Testis (tissue), 3 donors: ENCODE data around the gene C5orf15. TPM values are rescaled to one million over a fixed set of nuclear protein-coding genes. Genes with fewer than 3 reads are reported as not detected.
"Not testable (repeated sequence)": the region's sequence is repeated elsewhere in the genome, so short reads cannot be mapped to it uniquely, and the experiment has no call there.

Experiments used
- DNase-seq: peaks from one replicate; pipeline ENCODE4 v3.0.0-alpha.2; 2019
- H3K27ac ChIP-seq, 2 donors: fragments of 200-600 bp; sonication (generic); one replicate each; pipeline ENCODE4 v1.5.1; 2019
- H3K27me3 ChIP-seq: fragments of 200-600 bp; sonication (generic); one replicate; pipeline ENCODE4 v1.5.1; 2019
- H3K36me3 ChIP-seq: fragments of 200-600 bp; sonication (generic); one replicate; pipeline ENCODE4 v1.5.1; 2017; ENCODE audit warnings: low read depth; ENCODE audit errors: missing control alignments
- H3K4me1 ChIP-seq: fragments of 200-600 bp; sonication (generic); one replicate; pipeline ENCODE4 v1.5.1; 2019
- H3K4me3 ChIP-seq, 2 donors: fragments of 200-600 bp; sonication (generic); one replicate each; pipeline ENCODE4 v1.5.1; 2017 to 2019
- H3K9me3 ChIP-seq: fragments of 200-600 bp; sonication (generic); one replicate; pipeline ENCODE4 v1.5.1; 2017
- POLR2A ChIP-seq: fragments of 450-650 bp; IDR thresholded peaks from one replicate; pipeline ENCODE4 v1.6.1; 2017; ENCODE audit warnings: antibody characterized with exemption, mild to moderate bottlenecking, moderate library complexity
- WGBS, 2 donors: methylation state at CpG; one replicate each; pipeline ENCODE4 v1.1.5; 2018; 5-methylcytosine and 5-hydroxymethylcytosine counted together
- intact Hi-C: fragments of 100-400 bp; cut with DNase I; formaldehyde crosslinking; loops from one replicate; pipeline ENCODE4 v1.15.1; 2023; ENCODE audit warnings: low total_unique reads
- polyA plus RNA-seq: library from polyadenylated mRNA; stranded (reverse); fragments of 350-450 nt; fragmentation: Illumina TruSeq; extraction: RNeasy Lipid Tissue Mini Kit (QIAGEN cat#74804); gene quantifications from one replicate; pipeline ENCODE4 v1.2.3, GENCODE V29; 2014; ENCODE audit warnings: low read depth, low replicate concordance; ENCODE audit not compliant: insufficient read depth
- total RNA-seq, 2 donors: library from RNA; depleted of rRNA; stranded (reverse); fragments of >200 nt; gene quantifications; one replicate each; pipeline ENCODE4 v1.2.3, GENCODE V29; 2016
- TF ChIP-seq, protein P1 (sequence below), 3 experiments: fragments of 450-650 bp in 2 of 3; fragments of 200-600 bp in 1 of 3; sonication (generic) in 1 of 3; IDR thresholded peaks; one replicate each; pipeline ENCODE4 v1.5.1; 2016 to 2019; ENCODE audit warnings: antibody characterized with exemption in 3 of 3, mild to moderate bottlenecking in 2 of 3, moderate library complexity in 1 of 3

The C5orf15 gene
- total and polyA plus RNA-seq, 3 donors from 2014 or later = 44.8 to 65.1 (median 62.9) TPM

- H3K27ac ChIP-seq = no peak overlapping the region
- H3K9me3 ChIP-seq = no peaks in the 10 kb centered on the region
- no peak for DNase-seq
- no peaks in the 10 kb centered on the region for H3K27me3 ChIP-seq
- no peak overlapping the region for H3K4me3 ChIP-seq
- TF ChIP-seq, protein P1, sequence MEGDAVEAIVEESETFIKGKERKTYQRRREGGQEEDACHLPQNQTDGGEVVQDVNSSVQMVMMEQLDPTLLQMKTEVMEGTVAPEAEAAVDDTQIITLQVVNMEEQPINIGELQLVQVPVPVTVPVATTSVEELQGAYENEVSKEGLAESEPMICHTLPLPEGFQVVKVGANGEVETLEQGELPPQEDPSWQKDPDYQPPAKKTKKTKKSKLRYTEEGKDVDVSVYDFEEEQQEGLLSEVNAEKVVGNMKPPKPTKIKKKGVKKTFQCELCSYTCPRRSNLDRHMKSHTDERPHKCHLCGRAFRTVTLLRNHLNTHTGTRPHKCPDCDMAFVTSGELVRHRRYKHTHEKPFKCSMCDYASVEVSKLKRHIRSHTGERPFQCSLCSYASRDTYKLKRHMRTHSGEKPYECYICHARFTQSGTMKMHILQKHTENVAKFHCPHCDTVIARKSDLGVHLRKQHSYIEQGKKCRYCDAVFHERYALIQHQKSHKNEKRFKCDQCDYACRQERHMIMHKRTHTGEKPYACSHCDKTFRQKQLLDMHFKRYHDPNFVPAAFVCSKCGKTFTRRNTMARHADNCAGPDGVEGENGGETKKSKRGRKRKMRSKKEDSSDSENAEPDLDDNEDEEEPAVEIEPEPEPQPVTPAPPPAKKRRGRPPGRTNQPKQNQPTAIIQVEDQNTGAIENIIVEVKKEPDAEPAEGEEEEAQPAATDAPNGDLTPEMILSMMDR (IDR thresholded peaks at IDR 0.05) = no peak
- TF ChIP-seq POLR2A = no peak
- H3K36me3 ChIP-seq = no peaks in the 10 kb centered on the region
- intact Hi-C loops = no loop called here
- WGBS, 2 donors = 82 to 94% methylated on average over 3 of the region's 3 CpGs
- peaks cover 2% of the 10 kb centered on the region for H3K4me1 ChIP-seq
Measured at GRCh38 chr5:133939668-133940067, 28.8 kb downstream of the C5orf15 start.

GRCh38 chr5:133938929-133939328 lies 29.5 kb downstream of the C5orf15 start:
- Histone ChIP-seq H3K9me3 (no peaks in the 10 kb centered on the region), H3K27me3 (no peaks in the 10 kb centered on the region), H3K36me3 (no peaks in the 10 kb centered on the region), H3K4me1 (no peaks in the 10 kb centered on the region), H3K27ac (no peak overlapping the region), H3K4me3 (no peak overlapping the region)
- WGBS, 2 donors = 57 to 63% methylated on average over 3 of the region's 3 CpGs
- TF ChIP-seq, protein P1 (IDR thresholded peaks at IDR 0.05) = no peak
- no peak for TF ChIP-seq POLR2A
- no peak for DNase-seq
- intact Hi-C loops = no loop called here

DNA sequence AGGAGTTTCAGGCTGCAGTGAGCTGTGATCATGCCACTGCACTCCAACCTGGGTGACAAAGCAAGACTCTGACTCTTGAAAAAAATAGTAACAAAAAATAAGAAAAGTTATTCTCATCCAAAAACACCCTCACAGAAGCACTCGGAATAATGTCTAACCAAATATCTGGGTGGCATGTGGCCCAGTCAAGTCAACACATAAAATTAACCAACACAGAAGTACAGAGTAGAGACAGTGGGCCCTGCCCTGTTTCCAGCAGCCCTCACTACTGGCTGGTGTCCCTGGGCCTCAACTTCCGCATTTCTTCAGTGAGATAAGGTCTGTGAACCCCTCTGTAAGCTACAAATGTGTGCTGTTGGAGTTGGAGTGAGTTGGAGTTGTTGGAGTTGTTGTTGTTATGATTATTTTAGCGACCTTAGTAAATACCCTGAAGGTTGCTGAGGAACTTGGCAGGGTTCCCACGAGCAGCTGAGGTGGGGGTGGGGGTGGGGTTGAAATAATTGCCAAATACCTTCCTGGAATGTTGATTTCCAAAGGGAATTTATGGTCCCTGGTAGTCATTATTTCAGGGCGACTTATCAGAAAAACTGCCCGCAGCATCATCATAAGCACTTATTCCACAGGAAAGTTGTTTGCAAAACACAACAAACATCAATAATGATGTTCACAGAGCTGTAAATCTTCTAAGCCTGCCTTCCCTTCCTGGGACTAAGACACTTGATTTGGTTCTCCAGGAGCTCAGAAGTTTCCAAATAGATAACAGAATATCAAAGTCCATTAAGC lies 30.2 kb downstream of the C5orf15 start:
- no peak overlapping the region for H3K4me3 ChIP-seq
- 61 to 66% methylated on average over 6 of the region's 6 CpGs for WGBS, 2 donors
- H3K4me1 ChIP-seq = no peaks in the 10 kb centered on the region
- intact Hi-C loops = no loop called here
- no peaks in the 10 kb centered on the region for H3K36me3 ChIP-seq
- H3K27ac ChIP-seq = no peak overlapping the region
- H3K9me3 ChIP-seq = no peaks in the 10 kb centered on the region
- no peaks in the 10 kb centered on the region for H3K27me3 ChIP-seq
- TF ChIP-seq, protein P1 (IDR thresholded peaks at IDR 0.05) = no peak
- no peak for TF ChIP-seq POLR2A
- no peak for DNase-seq

DNA sequence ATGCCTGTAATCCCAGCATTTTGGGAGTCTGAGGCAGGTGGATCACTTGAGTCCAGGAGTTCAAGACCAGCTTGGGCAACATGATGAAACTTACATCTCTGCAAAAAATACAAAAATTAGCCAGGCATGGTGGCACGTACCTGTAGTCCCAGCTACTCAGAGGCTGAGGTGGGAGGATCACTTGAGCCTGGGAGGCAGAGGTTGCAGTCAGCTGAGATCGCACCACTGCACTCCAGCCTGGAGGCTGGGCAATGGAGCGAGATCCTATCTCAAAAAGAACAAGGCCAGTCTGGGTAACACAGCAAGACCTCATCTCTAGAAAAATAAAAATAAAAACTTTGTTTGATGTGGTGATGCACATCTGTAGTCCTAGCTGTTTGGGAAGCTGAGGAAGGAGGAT lies 30.8 kb downstream of the C5orf15 start:
- H3K36me3 ChIP-seq, H3K4me3 ChIP-seq, DNase-seq, H3K9me3 ChIP-seq, intact Hi-C loops, H3K27ac ChIP-seq, H3K27me3 ChIP-seq, H3K4me1 ChIP-seq: not testable (repeated sequence)
- 91 to 96% methylated on average over 3 of the region's 3 CpGs for WGBS, 2 donors

GRCh38 chr5:133936651-133937015 lies 31.8 kb downstream of the C5orf15 start:
- no peak for TF ChIP-seq POLR2A
- TF ChIP-seq, protein P1 (IDR thresholded peaks at IDR 0.05) = no peak
- Histone ChIP-seq H3K4me3 (no peak overlapping the region), H3K4me1 (no peaks in the 10 kb centered on the region), H3K27me3 (no peaks in the 10 kb centered on the region), H3K36me3 (no peaks in the 10 kb centered on the region), H3K27ac (no peak overlapping the region), H3K9me3 (no peaks in the 10 kb centered on the region)
- intact Hi-C loops = no loop called here
- WGBS, 2 donors = 46 to 57% methylated on average over 3 of the region's 3 CpGs
- no peak for DNase-seq

GRCh38 chr5:133935991-133936650 lies 32.3 kb downstream of the C5orf15 start:
- DNase-seq, H3K36me3 ChIP-seq, H3K9me3 ChIP-seq, H3K4me1 ChIP-seq, H3K27me3 ChIP-seq, H3K4me3 ChIP-seq, intact Hi-C loops, H3K27ac ChIP-seq: not testable (repeated sequence)
- 90 to 91% methylated on average over 10 of the region's 10 CpGs for WGBS, 2 donors
